GM23248 (cell line): ENCODE results near the gene POLD1.

ENCODE experiments used
- EZH2 ChIP-seq: fragments of 200-600 bp; sonication (generic); IDR thresholded peaks from 2 replicates; pipeline ENCODE4 v1.6.1; 2018; ENCODE audit warnings: antibody characterized with exemption, mild to moderate bottlenecking; ENCODE audit not compliant: insufficient read depth, poor library complexity, severe bottlenecking
- EZH2phosphoT487 ChIP-seq: fragments of 200-600 bp; sonication (generic); IDR thresholded peaks from 2 replicates; pipeline ENCODE4 v1.6.1; 2018; ENCODE audit warnings: antibody characterized with exemption, moderate library complexity, mild to moderate bottlenecking, low read depth; ENCODE audit not compliant: insufficient read depth

DNA sequence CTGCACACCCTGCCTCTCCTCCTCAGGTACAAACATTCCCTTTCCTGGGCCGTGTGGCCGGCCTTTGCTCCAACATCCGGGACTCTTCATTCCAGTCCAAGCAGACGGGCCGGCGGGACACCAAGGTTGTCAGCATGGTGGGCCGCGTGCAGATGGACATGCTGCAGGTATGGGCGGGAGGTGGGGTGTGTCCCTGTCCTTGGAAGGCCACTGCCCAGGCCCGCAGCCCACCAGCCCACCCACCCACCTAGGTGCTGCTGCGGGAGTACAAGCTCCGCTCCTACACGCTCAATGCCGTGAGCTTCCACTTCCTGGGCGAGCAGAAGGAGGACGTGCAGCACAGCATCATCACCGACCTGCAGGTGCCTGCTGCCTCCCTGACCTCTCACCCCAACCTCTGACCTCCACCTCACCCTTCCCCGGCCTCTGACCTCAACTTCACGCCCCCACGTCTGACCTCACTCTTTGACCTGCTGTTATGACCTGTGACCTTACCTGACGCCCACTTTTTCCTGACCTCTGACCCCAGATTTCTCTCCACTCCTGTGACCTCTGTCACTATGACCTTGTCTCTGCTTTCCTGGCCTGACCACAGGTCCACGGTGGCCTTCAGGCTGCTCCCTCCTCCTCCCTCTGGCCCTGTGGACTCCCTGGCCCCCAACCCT is 22.1 kb downstream of the POLD1 start:
- TF ChIP-seq EZH2phosphoT487 (no peak), EZH2 (no peak)
